HCT116 (cell line): ENCODE measurements around the gene ETS1. TPM values are rescaled to one million over a fixed set of nuclear protein-coding genes. Genes with fewer than 3 reads are reported as not detected.
A peak's percentile ranks its signal among the peaks of the same experiment; 100 is the strongest.

Source experiments
- ATAC-seq: fragments of 200-7000 bp; cut with Tn5 transposase; 2 replicates; pipeline ENCODE4 v1.9.1; 2020; ENCODE audit warnings: mild to moderate bottlenecking, moderate library complexity
- BruUV-seq: library from RNA; stranded (reverse); fragments of 400-500 nt; replicated peaks from 2 replicates; lab custom pipeline; 2021; lab: Mats Ljungman, UMichigan
- CTCF ChIA-PET: fragments of 300-600 bp; sonication (Branson Sonifier 250); formaldehyde crosslinking; loops from one replicate; lab custom pipeline; 2021; ENCODE audit warnings: antibody characterized with exemption; lab: Charles Lee
- POLR2A ChIA-PET: fragments of 300-600, 350-600 bp; sonication (Branson Sonifier 250); formaldehyde crosslinking; loops from one replicate; lab custom pipeline; 2021; ENCODE audit warnings: antibody characterized with exemption; lab: Charles Lee
- RAD21 ChIA-PET, 2 experiments: fragments of 300-600 bp; sonication (Branson Sonifier 250); formaldehyde crosslinking; loops; one replicate each; lab custom pipeline; 2023; ENCODE audit warnings: low total read pairs in 2 of 2; ENCODE audit not compliant: uncharacterized antibody in 2 of 2, unreplicated experiment in 2 of 2, low non-redundant PET in 1 of 2; lab: Charles Lee
- DNase-seq: peaks from one replicate; pipeline ENCODE4 v3.0.0-alpha.2; 2010; ENCODE audit warnings: low read depth, low spot score
- H2AFZ ChIP-seq: fragments of 200-600 bp; shearing (Covaris generic), sonication (generic); 2 replicates; pipeline ENCODE4 v1.6.1; 2017; ENCODE audit warnings: low read depth, mixed run types, mixed read lengths, antibody characterized with exemption, low read length; ENCODE audit not compliant: poor library complexity, severe bottlenecking
- H3K27ac ChIP-seq: 2 replicates; pipeline ENCODE4 v1.5.1; 2012; ENCODE audit warnings: low read depth, low read length
- H3K27me3 ChIP-seq: fragments of 200-600 bp; sonication (generic); 2 replicates; pipeline ENCODE4 v1.6.1; 2016; ENCODE audit warnings: mixed run types, low read length, mixed read lengths; ENCODE audit not compliant: insufficient read depth
- H3K36me3 ChIP-seq, 2 experiments: fragments of 200-500 bp in 1 of 2; fragments of 200-600 bp in 1 of 2; sonication (Bioruptor generic) in 1 of 2; sonication (generic) in 1 of 2; 2 replicates each; pipeline versions ENCODE4 v1.5.1 to v1.6.1; 2014 to 2016; ENCODE audit warnings: low read length in 2 of 2, inconsistent platforms in 1 of 2, mixed read lengths in 1 of 2, mixed run types in 1 of 2; ENCODE audit not compliant: insufficient read depth in 2 of 2, control insufficient read depth in 1 of 2
- H3K4me1 ChIP-seq, 2 experiments: fragments of 200-600 bp in 1 of 2; sonication (generic) in 1 of 2; 2 replicates each; pipeline versions ENCODE4 v1.5.1 to v1.6.1; 2012 to 2017; ENCODE audit warnings: low read length in 2 of 2, inconsistent platforms in 1 of 2, mild to moderate bottlenecking in 1 of 2, mixed read lengths in 1 of 2, mixed run types in 1 of 2, moderate library complexity in 1 of 2; ENCODE audit not compliant: insufficient read depth in 2 of 2, control insufficient read depth in 1 of 2
- H3K4me2 ChIP-seq: fragments of 200-600 bp; sonication (generic); 2 replicates; pipeline ENCODE4 v1.6.1; 2017; ENCODE audit warnings: mixed run types, low read length, mixed read lengths
- H3K4me3 ChIP-seq, 2 experiments: fragments of 200-600 bp in 1 of 2; sonication (generic) in 1 of 2; replicated peaks in 1 of 2; 2 replicates each; pipeline ENCODE4 v1.5.1; 2011 to 2016; ENCODE audit warnings: low read length in 2 of 2, control low read depth in 1 of 2, low read depth in 1 of 2, mild to moderate bottlenecking in 1 of 2, mixed read lengths in 1 of 2, mixed run types in 1 of 2
- H3K79me2 ChIP-seq: fragments of 200-600 bp; sonication (generic); 2 replicates; pipeline ENCODE4 v1.6.1; 2017; ENCODE audit warnings: mild to moderate bottlenecking, mixed run types, low read length, moderate library complexity, mixed read lengths; ENCODE audit not compliant: insufficient read depth
- H3K9ac ChIP-seq: fragments of 200-600 bp; sonication (generic); 2 replicates; pipeline ENCODE4 v1.6.1; 2016; ENCODE audit warnings: low read length, mixed read lengths
- H3K9me2 ChIP-seq: fragments of 200-600 bp; sonication (generic), shearing (Covaris generic); 2 replicates; pipeline ENCODE4 v1.6.1; 2017; ENCODE audit warnings: mixed run types, mild to moderate bottlenecking, moderate library complexity; ENCODE audit not compliant: insufficient read depth
- H3K9me3 ChIP-seq, 2 experiments: fragments of 200-500 bp in 1 of 2; fragments of 200-600 bp in 1 of 2; sonication (Bioruptor generic) in 1 of 2; sonication (generic) in 1 of 2; 2 replicates each; pipeline ENCODE4 v1.6.1; 2014 to 2017; ENCODE audit warnings: low read length in 2 of 2, mixed read lengths in 2 of 2, inconsistent platforms in 1 of 2, low read depth in 1 of 2, mild to moderate bottlenecking in 1 of 2, mixed run types in 1 of 2, moderate library complexity in 1 of 2; ENCODE audit not compliant: control insufficient read depth in 1 of 2, insufficient read depth in 1 of 2
- H4K20me1 ChIP-seq: fragments of 200-600 bp; sonication (generic), shearing (Covaris generic); 2 replicates; pipeline ENCODE4 v1.6.1; 2017; ENCODE audit warnings: mixed run types, mild to moderate bottlenecking, moderate library complexity; ENCODE audit not compliant: insufficient read depth
- CEBPB ChIP-seq: IDR thresholded peaks from 2 replicates; pipeline ENCODE4 v1.6.1; 2012; ENCODE audit warnings: low read depth
- EZH2 ChIP-seq: fragments of 200-600 bp; sonication (generic); IDR thresholded peaks from 2 replicates; pipeline ENCODE4 v1.6.1; 2017; ENCODE audit warnings: antibody characterized with exemption, mixed run types
- EZH2phosphoT487 ChIP-seq: fragments of 200-600 bp; IDR thresholded peaks from 2 replicates; pipeline ENCODE4 v1.6.1; 2018; ENCODE audit warnings: antibody characterized with exemption, borderline replicate concordance
- JUND ChIP-seq: IDR thresholded peaks from 2 replicates; pipeline ENCODE4 v1.6.1; 2012
- POLR2AphosphoS5 ChIP-seq: IDR thresholded peaks from 2 replicates; pipeline ENCODE4 v1.6.1; 2011; ENCODE audit warnings: mild to moderate bottlenecking, low read depth, low read length, moderate library complexity
- RAD21 ChIP-seq: IDR thresholded peaks from 2 replicates; pipeline ENCODE4 v1.6.1; 2012; ENCODE audit warnings: low read depth, mild to moderate bottlenecking
- SIN3A ChIP-seq: IDR thresholded peaks from 2 replicates; pipeline ENCODE4 v1.6.1; 2012; ENCODE audit warnings: low read depth
- TCF7L2 ChIP-seq: IDR thresholded peaks from 2 replicates; pipeline ENCODE4 v1.7.0; 2011; ENCODE audit warnings: borderline replicate concordance, inconsistent platforms; ENCODE audit not compliant: insufficient read depth, insufficient read length; ENCODE audit errors: extremely low read depth
- YY1 ChIP-seq: IDR thresholded peaks from 2 replicates; pipeline ENCODE4 v1.6.1; 2011; ENCODE audit warnings: low read length, low read depth, moderate library complexity, mild to moderate bottlenecking; ENCODE audit not compliant: insufficient replicate concordance; ENCODE audit errors: extremely low read depth
- intact Hi-C: fragments of 100-400 bp; cut with micrococcal nuclease; formaldehyde crosslinking; loops from 2 replicates; pipeline ENCODE4 v1.10.0; 2022
- total RNA-seq: library from RNA; stranded (reverse); gene quantifications from one replicate; pipeline ENCODE4 v1.2.1, GENCODE V29; 2021; ENCODE audit not compliant: unreplicated experiment
- TF ChIP-seq, protein P1 (sequence below): IDR thresholded peaks from 2 replicates; pipeline ENCODE4 v1.6.1; 2012; ENCODE audit warnings: low read depth
- TF ChIP-seq, protein P2 (sequence below): IDR thresholded peaks from 2 replicates; pipeline ENCODE4 v1.6.1; 2011; ENCODE audit warnings: mild to moderate bottlenecking, low read length, moderate library complexity; ENCODE audit not compliant: insufficient replicate concordance; ENCODE audit errors: extremely low read depth

The ETS1 gene
- total RNA-seq, 1 experiment from 2014 or later = 9.2 TPM

DNA sequence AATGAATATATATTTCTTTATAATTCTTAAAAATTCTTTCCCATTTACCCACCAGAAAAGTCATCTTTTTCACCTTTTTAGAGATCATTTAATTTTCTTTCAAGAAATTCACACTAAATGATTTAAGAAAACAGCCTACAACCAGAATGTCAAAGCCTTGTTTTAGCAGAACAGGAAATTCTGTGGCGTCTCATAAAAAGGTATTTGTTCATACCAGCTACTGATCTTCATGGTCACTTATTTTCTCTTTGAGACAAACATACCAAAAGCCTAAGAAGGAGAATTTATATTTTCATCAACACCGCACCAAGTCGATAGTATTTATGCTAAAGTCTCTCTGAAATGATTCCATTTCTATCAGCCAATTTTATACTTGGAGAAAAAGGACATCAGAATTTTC, 105.3 kb downstream of the ETS1 start:
- intact Hi-C loops = no loop called here
- no peak for ATAC-seq

DNA sequence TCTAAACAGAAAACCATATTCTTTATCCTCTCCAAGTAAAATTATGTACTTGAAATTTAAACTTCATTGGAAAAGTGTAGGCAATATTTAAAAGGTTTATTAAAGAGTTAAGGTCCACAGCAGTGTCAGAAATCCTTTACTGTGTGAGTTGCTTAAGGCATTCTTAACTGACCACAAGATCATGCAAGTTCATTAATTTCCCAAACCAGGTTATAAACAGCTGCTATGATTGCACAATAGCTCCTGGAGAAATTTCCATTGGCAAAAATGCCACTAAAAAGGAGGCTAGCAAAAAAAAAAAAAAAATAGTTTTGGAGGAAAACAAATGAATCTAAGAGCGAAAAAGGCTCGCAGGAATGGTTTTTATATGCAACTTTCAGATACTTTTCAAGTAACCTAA, 106.2 kb downstream of the ETS1 start:
- Histone ChIP-seq H3K9ac (no peak overlapping the region), H3K27ac (no peak overlapping the region), H3K4me2 (no peak overlapping the region)
- CTCF ChIA-PET = no interaction called here
- no peak for TF ChIP-seq TCF7L2
- TF ChIP-seq, protein P1, sequence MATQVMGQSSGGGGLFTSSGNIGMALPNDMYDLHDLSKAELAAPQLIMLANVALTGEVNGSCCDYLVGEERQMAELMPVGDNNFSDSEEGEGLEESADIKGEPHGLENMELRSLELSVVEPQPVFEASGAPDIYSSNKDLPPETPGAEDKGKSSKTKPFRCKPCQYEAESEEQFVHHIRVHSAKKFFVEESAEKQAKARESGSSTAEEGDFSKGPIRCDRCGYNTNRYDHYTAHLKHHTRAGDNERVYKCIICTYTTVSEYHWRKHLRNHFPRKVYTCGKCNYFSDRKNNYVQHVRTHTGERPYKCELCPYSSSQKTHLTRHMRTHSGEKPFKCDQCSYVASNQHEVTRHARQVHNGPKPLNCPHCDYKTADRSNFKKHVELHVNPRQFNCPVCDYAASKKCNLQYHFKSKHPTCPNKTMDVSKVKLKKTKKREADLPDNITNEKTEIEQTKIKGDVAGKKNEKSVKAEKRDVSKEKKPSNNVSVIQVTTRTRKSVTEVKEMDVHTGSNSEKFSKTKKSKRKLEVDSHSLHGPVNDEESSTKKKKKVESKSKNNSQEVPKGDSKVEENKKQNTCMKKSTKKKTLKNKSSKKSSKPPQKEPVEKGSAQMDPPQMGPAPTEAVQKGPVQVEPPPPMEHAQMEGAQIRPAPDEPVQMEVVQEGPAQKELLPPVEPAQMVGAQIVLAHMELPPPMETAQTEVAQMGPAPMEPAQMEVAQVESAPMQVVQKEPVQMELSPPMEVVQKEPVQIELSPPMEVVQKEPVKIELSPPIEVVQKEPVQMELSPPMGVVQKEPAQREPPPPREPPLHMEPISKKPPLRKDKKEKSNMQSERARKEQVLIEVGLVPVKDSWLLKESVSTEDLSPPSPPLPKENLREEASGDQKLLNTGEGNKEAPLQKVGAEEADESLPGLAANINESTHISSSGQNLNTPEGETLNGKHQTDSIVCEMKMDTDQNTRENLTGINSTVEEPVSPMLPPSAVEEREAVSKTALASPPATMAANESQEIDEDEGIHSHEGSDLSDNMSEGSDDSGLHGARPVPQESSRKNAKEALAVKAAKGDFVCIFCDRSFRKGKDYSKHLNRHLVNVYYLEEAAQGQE = no peak
- TF ChIP-seq POLR2AphosphoS5 = no peak
- peak; percentile 35 for TF ChIP-seq CEBPB
- TF ChIP-seq EZH2 = no peak
- TF ChIP-seq EZH2phosphoT487 = no peak
- no peak for TF ChIP-seq RAD21
- TF ChIP-seq JUND = no peak
- no peak for TF ChIP-seq YY1
- TF ChIP-seq, all 23 proteins: peak for 1
- Histone ChIP-seq H3K79me2 (no peaks in the 10 kb centered on the region), H3K9me2 (no peaks in the 10 kb centered on the region), H3K27me3 (no peaks in the 10 kb centered on the region), H3K9me3 (no peaks in the 10 kb centered on the region), H2AFZ (no peak overlapping the region), H3K4me3 (no peak overlapping the region), H3K4me1 (no peaks in the 10 kb centered on the region), H4K20me1 (no peaks in the 10 kb centered on the region), H3K36me3 (no peaks in the 10 kb centered on the region; a peak in 1 of 4 replicates)
- DNase-seq (no peak), ATAC-seq (no peak)
- BruUV-seq = no TSS peak
- ChIA-PET POLR2A (no interaction called here), RAD21 (no interaction called here)
- intact Hi-C loops = no loop called here

More for the DNA sequence above, 105.3 kb downstream of the ETS1 start:
- RAD21 ChIA-PET = no interaction called here
- no peaks in the 10 kb centered on the region for H3K4me1 ChIP-seq
- H4K20me1 ChIP-seq = no peaks in the 10 kb centered on the region
- H3K27me3 ChIP-seq = no peaks in the 10 kb centered on the region
- H3K9me2 ChIP-seq = no peaks in the 10 kb centered on the region
- H3K79me2 ChIP-seq = no peaks in the 10 kb centered on the region
- H3K9me3 ChIP-seq = no peaks in the 10 kb centered on the region
- H3K36me3 ChIP-seq = no peaks in the 10 kb centered on the region; a peak in 1 of 4 replicates
- H3K4me3 ChIP-seq = no peak overlapping the region
- H2AFZ ChIP-seq = no peak overlapping the region
- TF ChIP-seq, protein P2, sequence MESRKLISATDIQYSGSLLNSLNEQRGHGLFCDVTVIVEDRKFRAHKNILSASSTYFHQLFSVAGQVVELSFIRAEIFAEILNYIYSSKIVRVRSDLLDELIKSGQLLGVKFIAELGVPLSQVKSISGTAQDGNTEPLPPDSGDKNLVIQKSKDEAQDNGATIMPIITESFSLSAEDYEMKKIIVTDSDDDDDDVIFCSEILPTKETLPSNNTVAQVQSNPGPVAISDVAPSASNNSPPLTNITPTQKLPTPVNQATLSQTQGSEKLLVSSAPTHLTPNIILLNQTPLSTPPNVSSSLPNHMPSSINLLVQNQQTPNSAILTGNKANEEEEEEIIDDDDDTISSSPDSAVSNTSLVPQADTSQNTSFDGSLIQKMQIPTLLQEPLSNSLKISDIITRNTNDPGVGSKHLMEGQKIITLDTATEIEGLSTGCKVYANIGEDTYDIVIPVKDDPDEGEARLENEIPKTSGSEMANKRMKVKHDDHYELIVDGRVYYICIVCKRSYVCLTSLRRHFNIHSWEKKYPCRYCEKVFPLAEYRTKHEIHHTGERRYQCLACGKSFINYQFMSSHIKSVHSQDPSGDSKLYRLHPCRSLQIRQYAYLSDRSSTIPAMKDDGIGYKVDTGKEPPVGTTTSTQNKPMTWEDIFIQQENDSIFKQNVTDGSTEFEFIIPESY = no peak
- TF ChIP-seq TCF7L2 = no peak
- no peak for TF ChIP-seq SIN3A
- TF ChIP-seq EZH2 = no peak
- TF ChIP-seq, all 23 proteins: peak for 0
- no peak for DNase-seq
- POLR2A ChIA-PET = no interaction called here
- Histone ChIP-seq H3K27ac (no peak overlapping the region), H3K4me2 (no peak overlapping the region), H3K9ac (no peak overlapping the region)
- no TSS peak for BruUV-seq
- CTCF ChIA-PET = no interaction called here
